GM12875 (cell line): ENCODE measurements around the gene F2RL2.
"Not testable (repeated sequence)": the region's sequence is repeated elsewhere in the genome, so short reads cannot be mapped to it uniquely, and the experiment has no call there.

Experiments
- H3K4me3 ChIP-seq: one replicate; pipeline ENCODE4 v1.5.1; 2011; ENCODE audit warnings: low read depth, low read length, control low read depth
- CTCF ChIP-seq: IDR thresholded peaks from 2 replicates; pipeline ENCODE4 v1.5.1; 2011; ENCODE audit warnings: low read depth, mild to moderate bottlenecking, control low read depth, inconsistent platforms, low read length, moderate library complexity, borderline replicate concordance; ENCODE audit not compliant: insufficient read depth

F2RL2 gene

GRCh38 chr5:76612942-76613341 is 10.3 kb downstream of the F2RL2 start:
- no peak overlapping the region for H3K4me3 ChIP-seq
- no peak for TF ChIP-seq CTCF

GRCh38 chr5:76610196-76610595 is 13.0 kb downstream of the F2RL2 start:
- H3K4me3 ChIP-seq, result no peak overlapping the region
- TF ChIP-seq CTCF, result no peak

GRCh38 chr5:76608833-76609232 is 14.4 kb downstream of the F2RL2 start:
- TF ChIP-seq CTCF, result no peak
- H3K4me3 ChIP-seq, result no peak overlapping the region

- H3K4me3 ChIP-seq, result no peak overlapping the region
Observed at GRCh38 chr5:76607353-76607871, 15.8 kb downstream of the F2RL2 start.

GRCh38 chr5:76606701-76607100 is 16.5 kb downstream of the F2RL2 start:
- H3K4me3 ChIP-seq, result no peak overlapping the region
- no peak for TF ChIP-seq CTCF

More at GRCh38 chr5:76607353-76607871, 15.8 kb downstream of the F2RL2 start:
- TF ChIP-seq CTCF, result no peak

- no peak overlapping the region for H3K4me3 ChIP-seq
- TF ChIP-seq CTCF, result no peak
Observed at GRCh38 chr5:76604838-76605237, 18.4 kb downstream of the F2RL2 start.

GRCh38 chr5:76603991-76604390 is 19.2 kb downstream of the F2RL2 start:
- H3K4me3 ChIP-seq, result not testable (repeated sequence)

GRCh38 chr5:76602094-76602726 is 21.0 kb downstream of the F2RL2 start:
- no peak for TF ChIP-seq CTCF
- H3K4me3 ChIP-seq, result no peak overlapping the region
